Fibroblast of villous mesenchyme (primary cell): ENCODE results near the gene TIMM10. TPM values are rescaled to one million over a fixed set of nuclear protein-coding genes. Genes with fewer than 3 reads are reported as not detected.

Experiments
- DNase-seq: peaks from one replicate; pipeline ENCODE4 v3.0.0-alpha.2; 2010; ENCODE audit warnings: low read depth
- H3K4me3 ChIP-seq: 2 replicates; pipeline ENCODE4 v1.5.1; 2011; ENCODE audit warnings: low read depth, mild to moderate bottlenecking, low read length
- total RNA-seq: library from RNA; depleted of rRNA; stranded (reverse); fragments of >200 nt; gene quantifications from 2 replicates; pipeline ENCODE4 v1.2.3, GENCODE V29; 2012
- TF ChIP-seq, protein P1 (sequence below): IDR thresholded peaks from 2 replicates; pipeline ENCODE4 v1.5.1; 2012; ENCODE audit warnings: low read depth, mild to moderate bottlenecking, low read length; ENCODE audit not compliant: insufficient read depth

TIMM10 gene
- total RNA-seq, 1 donor: 39.3 TPM

DNA sequence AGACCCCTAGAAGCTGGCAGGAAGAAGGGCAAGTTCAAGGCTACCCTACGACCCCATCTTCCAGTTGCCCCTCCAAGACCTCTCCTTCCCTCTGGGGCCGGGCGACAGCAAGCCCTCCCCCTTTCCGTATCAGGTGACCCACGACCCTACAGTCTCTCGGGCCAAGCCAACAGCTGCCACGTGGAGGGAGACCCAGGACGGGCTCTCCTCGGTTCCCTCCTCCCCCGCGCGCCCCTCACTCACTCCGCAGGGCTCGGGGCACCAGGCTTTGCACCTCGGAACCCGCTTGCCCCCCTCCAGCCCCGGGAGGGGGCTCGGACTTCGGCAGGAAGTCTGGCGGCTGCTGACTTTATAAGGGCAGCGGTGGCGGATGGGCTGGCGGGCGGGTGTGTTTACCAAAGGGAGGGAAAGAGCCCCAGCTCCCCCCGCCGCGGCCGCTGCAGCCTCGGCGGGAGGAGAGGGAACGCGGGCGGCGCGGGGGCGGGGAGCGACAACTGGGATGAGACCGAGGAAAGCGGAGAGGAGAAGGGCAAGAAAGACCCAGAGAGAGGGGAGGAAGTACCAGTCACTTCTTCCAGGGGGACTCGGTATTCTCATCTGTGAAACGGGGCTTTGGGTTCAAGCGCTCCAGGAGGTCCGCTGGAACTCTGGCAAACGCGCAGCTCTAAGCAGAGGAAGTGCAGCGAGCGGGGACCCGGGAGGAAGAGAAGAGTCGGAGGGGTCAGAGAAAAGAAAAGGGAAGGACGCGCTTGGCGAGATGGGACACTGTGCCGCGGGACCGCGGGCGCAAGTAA lies 15.8 kb downstream of the TIMM10 start:
- peak; percentile 48 for DNase-seq
- H3K4me3 ChIP-seq: peak overlapping the region; percentile 90
- TF ChIP-seq, protein P1, sequence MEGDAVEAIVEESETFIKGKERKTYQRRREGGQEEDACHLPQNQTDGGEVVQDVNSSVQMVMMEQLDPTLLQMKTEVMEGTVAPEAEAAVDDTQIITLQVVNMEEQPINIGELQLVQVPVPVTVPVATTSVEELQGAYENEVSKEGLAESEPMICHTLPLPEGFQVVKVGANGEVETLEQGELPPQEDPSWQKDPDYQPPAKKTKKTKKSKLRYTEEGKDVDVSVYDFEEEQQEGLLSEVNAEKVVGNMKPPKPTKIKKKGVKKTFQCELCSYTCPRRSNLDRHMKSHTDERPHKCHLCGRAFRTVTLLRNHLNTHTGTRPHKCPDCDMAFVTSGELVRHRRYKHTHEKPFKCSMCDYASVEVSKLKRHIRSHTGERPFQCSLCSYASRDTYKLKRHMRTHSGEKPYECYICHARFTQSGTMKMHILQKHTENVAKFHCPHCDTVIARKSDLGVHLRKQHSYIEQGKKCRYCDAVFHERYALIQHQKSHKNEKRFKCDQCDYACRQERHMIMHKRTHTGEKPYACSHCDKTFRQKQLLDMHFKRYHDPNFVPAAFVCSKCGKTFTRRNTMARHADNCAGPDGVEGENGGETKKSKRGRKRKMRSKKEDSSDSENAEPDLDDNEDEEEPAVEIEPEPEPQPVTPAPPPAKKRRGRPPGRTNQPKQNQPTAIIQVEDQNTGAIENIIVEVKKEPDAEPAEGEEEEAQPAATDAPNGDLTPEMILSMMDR: no peak

DNA sequence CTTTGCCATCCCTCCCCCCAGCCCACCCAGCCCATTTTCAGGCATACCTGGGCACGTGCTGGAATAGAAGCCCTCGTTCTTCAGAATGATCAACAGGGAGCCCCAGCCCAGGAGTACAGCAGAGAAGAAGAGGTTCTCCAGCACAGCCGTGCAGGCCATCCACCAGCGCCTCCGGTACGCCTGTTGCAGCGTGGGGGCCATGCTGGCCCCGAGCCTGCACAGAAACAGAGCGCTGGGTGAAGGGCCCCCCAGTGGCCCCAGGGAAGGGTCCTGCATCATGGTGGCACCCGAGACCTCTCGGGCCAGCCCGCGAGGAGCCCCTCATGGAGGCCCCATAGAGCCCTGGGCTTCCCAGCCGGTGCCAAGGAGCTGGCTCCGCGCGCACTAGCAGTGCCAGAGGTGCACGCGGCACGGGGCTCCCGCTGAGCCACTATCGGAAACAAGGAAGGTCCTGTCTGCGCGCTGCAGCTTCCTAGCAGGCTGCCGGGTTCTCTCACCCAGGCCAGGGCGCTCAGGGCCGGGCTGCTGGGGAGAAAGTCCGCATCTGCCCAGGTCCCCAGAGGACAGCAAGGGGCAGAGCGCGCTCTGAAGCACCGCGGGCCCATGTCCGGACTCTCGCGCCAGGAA lies 16.5 kb downstream of the TIMM10 start:
- peak overlapping the region; percentile 90 for H3K4me3 ChIP-seq
- DNase-seq: peak; percentile 46
- TF ChIP-seq, protein P1: no peak

DNA sequence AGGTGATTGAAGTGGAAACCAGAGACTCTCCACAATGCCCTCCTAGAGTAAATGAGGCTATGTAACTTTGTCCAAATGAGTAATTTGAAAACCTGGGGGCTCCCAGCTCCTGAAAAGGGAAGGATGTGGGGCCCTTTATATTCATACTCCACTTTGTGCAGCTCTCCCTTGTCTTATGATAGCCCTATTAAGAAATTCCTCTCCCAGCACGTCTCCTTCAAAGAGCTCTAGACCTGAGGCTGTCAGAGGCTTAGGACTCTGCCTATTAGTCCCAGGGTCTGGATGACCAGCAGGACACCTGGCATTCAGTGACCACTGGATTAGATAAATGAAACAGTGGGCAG lies 17.1 kb downstream of the TIMM10 start:
- TF ChIP-seq, protein P1: no peak
- no peak for DNase-seq
- no peak overlapping the region for H3K4me3 ChIP-seq

DNA sequence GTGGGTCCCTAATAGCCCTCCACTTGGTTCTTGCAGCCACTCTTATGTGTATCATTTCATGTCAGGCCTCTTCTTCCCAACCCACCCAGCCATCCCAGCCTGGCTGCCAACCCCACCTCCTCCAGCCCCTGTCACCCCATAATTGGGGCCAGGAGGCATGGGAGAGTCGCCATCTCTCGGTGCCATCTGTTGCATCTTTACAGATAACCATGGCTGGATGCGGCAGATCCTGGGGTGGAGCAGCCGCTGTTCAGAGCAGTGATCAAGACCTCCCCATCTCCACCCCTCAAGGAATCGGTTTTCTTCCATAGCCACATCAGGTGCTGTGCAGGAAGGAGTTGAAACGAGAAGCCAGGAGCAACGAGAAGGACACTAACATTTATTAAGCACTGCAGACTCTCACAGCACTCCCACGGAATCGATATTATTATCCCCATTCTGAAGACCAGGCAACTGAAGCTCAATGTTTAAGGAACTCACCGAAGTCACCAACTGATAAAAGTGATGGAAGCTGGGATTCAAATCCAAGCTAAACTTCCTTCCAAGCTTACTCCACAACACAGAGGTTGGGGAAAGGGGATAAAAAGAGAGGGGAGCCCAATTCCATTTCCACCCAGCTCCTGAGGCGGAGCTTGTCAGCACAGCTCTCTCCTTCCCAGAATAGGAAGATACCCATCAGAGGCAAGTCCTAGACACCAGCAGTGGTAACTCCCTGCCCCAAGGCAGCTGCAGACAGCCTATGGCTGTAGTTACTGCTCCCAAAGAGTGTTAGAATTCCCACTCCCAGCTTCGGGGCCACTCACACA lies 17.7 kb downstream of the TIMM10 start:
- TF ChIP-seq, protein P1: no peak
- H3K4me3 ChIP-seq: no peak overlapping the region
- DNase-seq: no peak

DNA sequence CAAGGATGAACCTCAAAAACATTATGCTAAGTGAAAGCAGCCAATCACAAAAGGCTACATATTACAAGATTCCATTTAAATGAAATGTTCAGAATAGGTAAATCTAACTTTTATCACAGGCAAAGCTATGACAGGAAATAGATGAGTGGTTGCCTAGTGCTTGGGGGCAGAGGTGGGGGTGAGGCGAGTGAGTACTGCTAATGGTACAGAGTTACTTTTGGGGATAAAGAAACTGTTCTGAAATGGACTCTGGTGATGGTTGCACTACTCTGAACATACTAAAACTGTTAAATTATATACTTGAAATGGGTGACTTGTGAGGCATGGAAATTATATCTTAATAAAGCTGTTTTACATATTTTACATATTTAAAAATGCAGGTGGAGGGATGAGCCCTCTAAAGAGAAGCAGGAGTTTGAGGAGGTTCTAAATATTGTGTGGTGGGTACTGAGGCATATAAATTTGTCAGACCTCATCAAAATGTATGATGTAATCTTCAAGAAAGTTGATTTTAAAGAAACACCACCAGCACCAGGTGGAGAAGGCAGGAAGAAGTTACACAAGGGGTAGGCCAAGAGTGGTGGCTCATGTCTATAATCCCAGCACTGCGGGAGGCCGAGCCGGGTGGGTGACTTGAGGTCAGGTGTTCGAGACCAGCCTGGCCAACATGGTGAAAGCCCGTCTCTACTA lies 18.7 kb downstream of the TIMM10 start:
- TF ChIP-seq, protein P1: no peak
- no peak overlapping the region for H3K4me3 ChIP-seq
- DNase-seq: no peak

DNA sequence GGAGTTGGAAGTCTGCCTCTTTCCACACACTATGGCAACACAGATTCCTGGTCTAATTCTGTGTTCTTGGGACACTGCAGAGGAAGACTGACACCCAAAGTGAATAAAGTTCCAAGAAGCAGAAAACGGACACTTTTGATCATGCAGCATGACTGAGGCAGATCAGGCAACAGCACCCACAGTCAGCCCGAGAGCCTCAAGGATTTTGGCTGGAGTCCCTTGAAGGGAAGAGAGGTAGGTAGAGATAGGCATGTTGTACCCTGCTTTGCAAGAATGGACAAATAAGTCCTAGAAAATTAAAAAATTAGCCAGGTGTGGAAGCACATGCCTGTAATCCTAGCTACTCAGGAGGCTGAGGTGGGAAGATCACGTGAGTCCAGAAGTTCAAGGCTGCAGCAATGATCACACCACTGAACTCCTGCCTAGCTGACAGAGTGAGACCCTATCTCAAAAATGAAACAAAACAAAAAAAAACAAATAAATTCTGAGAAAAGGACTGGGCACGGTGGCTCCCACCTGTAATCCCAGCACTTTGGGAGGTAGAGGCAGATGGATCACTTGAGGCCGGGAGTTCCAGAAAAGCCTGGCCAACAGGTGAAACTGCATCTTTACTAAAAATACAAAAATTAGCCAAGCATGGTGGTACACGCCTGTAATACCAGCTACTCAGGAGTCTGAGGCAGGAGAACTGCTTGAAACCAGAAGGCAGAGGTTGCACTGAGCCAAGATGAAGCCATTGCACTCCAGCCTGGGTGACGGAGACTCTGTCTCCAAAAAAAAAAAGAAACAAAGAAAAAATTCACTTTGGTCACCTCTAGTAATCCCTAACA lies 22.0 kb downstream of the TIMM10 start:
- TF ChIP-seq, protein P1: no peak
- H3K4me3 ChIP-seq: no peak overlapping the region

More for the DNA sequence above, 22.0 kb downstream of the TIMM10 start:
- DNase-seq: no peak
